DOHH2 (cell line): Measurements from ENCODE around the gene SNRPA1.

ENCODE experiments used
- H3F3A ChIP-seq: fragments of 200-600 bp; sonication (generic), shearing (Covaris generic); 2 replicates; pipeline ENCODE4 v1.6.0; 2016; ENCODE audit warnings: antibody characterized with exemption, mild to moderate bottlenecking; ENCODE audit not compliant: control insufficient read depth, insufficient read depth
- H3K27ac ChIP-seq: fragments of 200-600 bp; sonication (generic); 2 replicates; pipeline ENCODE4 v1.5.1; 2014; ENCODE audit warnings: low read depth, mild to moderate bottlenecking, low read length, moderate library complexity
- H3K27me3 ChIP-seq: fragments of 200-600 bp; sonication (generic); 2 replicates; pipeline ENCODE4 v1.6.1; 2014; ENCODE audit warnings: mild to moderate bottlenecking, low read length, mixed read lengths; ENCODE audit not compliant: control insufficient read depth
- H3K36me3 ChIP-seq: fragments of 200-600 bp; sonication (generic); 2 replicates; pipeline ENCODE4 v1.6.1; 2014; ENCODE audit warnings: mild to moderate bottlenecking, low read length, moderate library complexity, mixed read lengths; ENCODE audit not compliant: control insufficient read depth
- H3K4me1 ChIP-seq: fragments of 200-600 bp; sonication (generic); 2 replicates; pipeline ENCODE4 v1.6.1; 2014; ENCODE audit warnings: mild to moderate bottlenecking, low read length, mixed read lengths; ENCODE audit not compliant: control insufficient read depth
- H3K4me2 ChIP-seq: fragments of 200-600 bp; sonication (generic); 2 replicates; pipeline ENCODE4 v1.6.0; 2014; ENCODE audit warnings: mild to moderate bottlenecking, low read length, moderate library complexity
- H3K4me3 ChIP-seq: fragments of 200-600 bp; sonication (generic); 2 replicates; pipeline ENCODE4 v1.5.1; 2014; ENCODE audit warnings: mild to moderate bottlenecking, low read length, mixed read lengths
- H3K79me2 ChIP-seq: fragments of 200-600 bp; sonication (generic); 2 replicates; pipeline ENCODE4 v1.6.1; 2014; ENCODE audit warnings: mild to moderate bottlenecking, low read length, mixed read lengths; ENCODE audit not compliant: control insufficient read depth
- H3K9me2 ChIP-seq: fragments of 200-600 bp; sonication (generic); replicated peaks from 2 replicates; pipeline ENCODE4 v1.6.1; 2014; ENCODE audit warnings: mild to moderate bottlenecking, low read length, mixed read lengths; ENCODE audit not compliant: control insufficient read depth
- H3K9me3 ChIP-seq: fragments of 200-600 bp; sonication (generic); 2 replicates; pipeline ENCODE4 v1.6.1; 2014; ENCODE audit warnings: antibody characterized with exemption, low read length, mixed read lengths; ENCODE audit not compliant: control insufficient read depth, insufficient read depth
- H4K20me1 ChIP-seq: fragments of 200-600 bp; sonication (generic); 2 replicates; pipeline ENCODE4 v1.6.0; 2014; ENCODE audit warnings: low read depth, mild to moderate bottlenecking, antibody characterized with exemption, low read length, moderate library complexity; ENCODE audit not compliant: control insufficient read depth, insufficient read depth
- EZH2phosphoT487 ChIP-seq: fragments of 200-600 bp; sonication (generic); IDR thresholded peaks from 2 replicates; pipeline ENCODE4 v1.6.1; 2017; ENCODE audit warnings: borderline replicate concordance, mild to moderate bottlenecking, antibody characterized with exemption, low read length, moderate library complexity, mixed read lengths
- TF ChIP-seq, protein P1 (sequence below): fragments of 200-600 bp; sonication (generic); IDR thresholded peaks from one replicate; pipeline ENCODE4 v1.5.1; 2014; ENCODE audit warnings: antibody characterized with exemption, mild to moderate bottlenecking, low read depth, low read length; ENCODE audit not compliant: poor library complexity, severe bottlenecking

Gene SNRPA1

DNA sequence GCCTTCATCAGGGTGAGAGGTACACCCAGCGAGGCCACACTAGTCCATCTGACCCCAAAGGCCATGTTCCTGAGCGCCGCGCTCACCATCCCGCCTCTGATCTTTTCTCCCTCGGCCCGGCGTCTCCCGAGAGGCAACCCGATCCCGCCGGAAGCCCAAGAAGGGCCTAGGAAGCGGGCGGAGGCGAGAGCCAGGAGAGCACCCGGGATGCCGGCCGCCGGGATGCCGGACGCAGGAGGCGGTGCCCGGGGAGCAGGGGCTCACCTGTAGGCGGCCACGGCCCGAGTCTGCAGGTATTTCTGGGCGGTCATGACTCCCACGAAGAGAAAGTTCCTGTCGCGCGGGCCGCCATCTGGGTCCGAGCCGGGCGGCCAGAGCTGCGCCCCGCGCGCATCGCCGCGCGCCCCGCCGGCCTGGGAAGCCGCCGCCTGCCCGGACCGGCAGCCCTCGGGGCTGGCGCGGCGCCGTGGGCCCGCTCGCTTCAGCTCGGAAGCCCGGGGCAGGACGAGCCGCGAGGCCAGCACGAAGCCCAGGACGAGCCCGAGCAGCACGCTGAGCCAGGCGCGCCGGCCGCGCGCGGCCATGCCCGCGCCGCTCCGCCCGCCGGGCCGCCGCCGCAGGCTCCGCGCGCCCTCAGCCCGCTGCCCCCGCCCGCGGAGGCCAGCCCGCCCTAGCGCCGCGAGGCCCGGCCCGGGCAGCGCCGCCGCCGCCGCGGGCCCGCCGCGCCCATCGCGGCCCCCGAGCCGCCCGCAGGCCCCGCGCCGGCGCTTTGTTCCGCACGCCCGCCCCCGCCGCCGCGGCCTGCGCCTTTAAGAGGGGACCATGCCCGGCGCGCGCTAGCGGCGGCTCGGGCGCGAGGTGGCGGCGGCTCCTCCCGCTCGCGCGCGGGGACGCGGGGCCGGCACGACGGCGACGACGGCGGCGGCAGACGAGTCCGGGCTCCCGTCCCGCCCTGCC, 43.9 kb downstream of the SNRPA1 start:
- H3K4me1 ChIP-seq, result peaks cover 43% of the 10 kb centered on the region
- H3K79me2 ChIP-seq, result peaks cover 45% of the 10 kb centered on the region
- peak overlapping the region; percentile 94 for H3K4me2 ChIP-seq
- no peaks in the 10 kb centered on the region for H3K9me3 ChIP-seq
- peaks cover 12% of the 10 kb centered on the region; the same call in 1 of the 2 replicates for H4K20me1 ChIP-seq
- TF ChIP-seq, protein P1, sequence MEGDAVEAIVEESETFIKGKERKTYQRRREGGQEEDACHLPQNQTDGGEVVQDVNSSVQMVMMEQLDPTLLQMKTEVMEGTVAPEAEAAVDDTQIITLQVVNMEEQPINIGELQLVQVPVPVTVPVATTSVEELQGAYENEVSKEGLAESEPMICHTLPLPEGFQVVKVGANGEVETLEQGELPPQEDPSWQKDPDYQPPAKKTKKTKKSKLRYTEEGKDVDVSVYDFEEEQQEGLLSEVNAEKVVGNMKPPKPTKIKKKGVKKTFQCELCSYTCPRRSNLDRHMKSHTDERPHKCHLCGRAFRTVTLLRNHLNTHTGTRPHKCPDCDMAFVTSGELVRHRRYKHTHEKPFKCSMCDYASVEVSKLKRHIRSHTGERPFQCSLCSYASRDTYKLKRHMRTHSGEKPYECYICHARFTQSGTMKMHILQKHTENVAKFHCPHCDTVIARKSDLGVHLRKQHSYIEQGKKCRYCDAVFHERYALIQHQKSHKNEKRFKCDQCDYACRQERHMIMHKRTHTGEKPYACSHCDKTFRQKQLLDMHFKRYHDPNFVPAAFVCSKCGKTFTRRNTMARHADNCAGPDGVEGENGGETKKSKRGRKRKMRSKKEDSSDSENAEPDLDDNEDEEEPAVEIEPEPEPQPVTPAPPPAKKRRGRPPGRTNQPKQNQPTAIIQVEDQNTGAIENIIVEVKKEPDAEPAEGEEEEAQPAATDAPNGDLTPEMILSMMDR, result no peak
- TF ChIP-seq EZH2phosphoT487, result no peak
- H3K4me3 ChIP-seq, result peak overlapping the region; percentile 85
- H3K36me3 ChIP-seq, result 0 out of 2 replicates have a peak, but pooled peaks cover 7% of the 10 kb centered on the region
- H3K9me2 ChIP-seq, result no peaks in the 10 kb centered on the region
- no peak overlapping the region for H3K27ac ChIP-seq
- H3F3A ChIP-seq, result no peaks in the 10 kb centered on the region; the same call in 1 of the 2 replicates
- peaks cover 12% of the 10 kb centered on the region; the same call in 1 of the 2 replicates for H3K27me3 ChIP-seq

DNA sequence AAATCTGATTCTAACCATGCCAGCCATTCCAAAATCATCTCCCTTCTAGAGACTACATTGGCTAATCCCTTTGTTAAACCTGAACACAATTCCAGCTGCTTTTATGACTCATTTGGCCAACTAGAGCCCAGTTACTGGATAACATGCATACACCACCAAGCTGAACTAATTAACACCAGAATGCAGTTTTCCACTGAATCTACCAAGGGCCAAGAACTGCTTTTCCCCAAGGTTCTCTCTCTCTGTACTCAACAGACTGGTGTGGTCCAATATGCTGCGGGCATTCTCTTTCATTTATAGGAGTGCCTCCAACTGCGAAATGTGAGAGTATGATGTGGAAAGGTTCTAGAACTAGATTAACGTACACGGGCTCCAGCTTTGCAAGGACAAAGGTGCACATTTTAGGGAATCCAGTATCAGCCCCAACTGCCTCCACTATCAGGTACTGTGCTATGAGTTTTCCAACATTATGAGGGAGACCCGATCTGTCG, 44.7 kb downstream of the SNRPA1 start:
- Histone ChIP-seq H3K36me3 (0 out of 2 replicates have a peak, but pooled peaks cover 7% of the 10 kb centered on the region), H3F3A (peaks cover 4% of the 10 kb centered on the region; the same call in 1 of the 2 replicates), H3K4me2 (peak overlapping the region; percentile 94), H4K20me1 (peaks cover 19% of the 10 kb centered on the region; the same call in 1 of the 2 replicates), H3K9me3 (no peaks in the 10 kb centered on the region), H3K79me2 (peaks cover 52% of the 10 kb centered on the region), H3K4me3 (peak overlapping the region; percentile 81), H3K4me1 (peaks cover 50% of the 10 kb centered on the region), H3K27ac (no peak overlapping the region), H3K27me3 (peaks cover 10% of the 10 kb centered on the region; the same call in 1 of the 2 replicates), H3K9me2 (no peaks in the 10 kb centered on the region)
- TF ChIP-seq, protein P1, result no peak
- no peak for TF ChIP-seq EZH2phosphoT487

DNA sequence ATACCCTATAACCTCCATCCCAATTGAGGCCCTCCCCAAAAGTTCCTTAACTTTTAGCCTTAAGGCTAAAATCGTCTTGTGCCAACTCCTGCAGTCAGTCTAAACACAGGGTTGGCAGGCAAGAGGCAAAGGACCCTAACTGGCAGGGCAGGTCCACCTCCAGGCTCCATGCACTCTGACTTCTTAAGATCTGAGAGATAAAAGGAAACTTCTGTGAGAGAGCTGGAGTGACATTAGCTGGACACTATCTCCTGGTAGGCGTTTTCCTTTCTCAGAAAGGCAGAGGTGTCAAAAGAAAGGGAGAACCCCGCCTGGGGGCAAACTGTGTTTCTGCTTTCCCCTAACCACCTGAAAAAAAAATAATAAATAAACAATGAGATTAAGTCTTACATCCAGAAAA, 46.8 kb downstream of the SNRPA1 start:
- Histone ChIP-seq H3K79me2 (peaks cover 73% of the 10 kb centered on the region), H3K4me1 (peaks cover 70% of the 10 kb centered on the region)

More for the DNA sequence above, 46.8 kb downstream of the SNRPA1 start:
- Histone ChIP-seq H3K4me2 (peak overlapping the region; percentile 47; the same call in 1 of the 2 replicates), H3K27me3 (no peaks in the 10 kb centered on the region; the same call in 1 of the 2 replicates), H4K20me1 (peaks cover 25% of the 10 kb centered on the region; the same call in 1 of the 2 replicates), H3K4me3 (no peak overlapping the region), H3K27ac (no peak overlapping the region), H3F3A (peaks cover 7% of the 10 kb centered on the region; the same call in 1 of the 2 replicates), H3K36me3 (0 out of 2 replicates have a peak, but pooled peaks cover 7% of the 10 kb centered on the region), H3K9me2 (no peaks in the 10 kb centered on the region), H3K9me3 (no peaks in the 10 kb centered on the region)
- TF ChIP-seq EZH2phosphoT487, result no peak
- TF ChIP-seq, protein P1, result no peak
